SK-N-SH (cell line): Measurements from ENCODE around the gene ALG3. TPM values are rescaled to one million over a fixed set of nuclear protein-coding genes. Genes with fewer than 3 reads are reported as not detected.

ENCODE experiments used
- CTCF ChIA-PET: fragments of 300-600, 350-600 bp; formaldehyde crosslinking; extraction: SDS; loops from one replicate; lab custom pipeline; 2021; lab: Yijun Ruan, JAX
- POLR2A ChIA-PET: fragments of 350-600 bp; sonication (Branson Sonifier 250); formaldehyde crosslinking; extraction: SDS; loops from one replicate; lab custom pipeline; 2020; ENCODE audit warnings: antibody characterized with exemption, inconsistent platforms; lab: Yijun Ruan, JAX
- DNase-seq: peaks from one replicate; pipeline ENCODE4 v3.0.0; 2012
- H2AFZ ChIP-seq: fragments of 200-600 bp; sonication (generic); 2 replicates; pipeline ENCODE4 v1.8.1; 2016; ENCODE audit warnings: antibody characterized with exemption, mild to moderate bottlenecking, low read depth
- H3F3A ChIP-seq: fragments of 200-600 bp; sonication (generic); replicated peaks from 2 replicates; pipeline ENCODE3; 2016; ENCODE audit warnings: antibody characterized with exemption, mild to moderate bottlenecking; ENCODE audit not compliant: insufficient read depth
- H3K27ac ChIP-seq, 2 experiments: fragments of 200-500 bp in 1 of 2; fragments of 200-600 bp in 1 of 2; sonication (Bioruptor generic) in 1 of 2; sonication (generic), shearing (Covaris generic) in 1 of 2; 2 replicates each; pipeline versions ENCODE4 v1.5.1 to v1.6.1; 2014 to 2016; ENCODE audit warnings: low read depth in 2 of 2, inconsistent platforms in 1 of 2, low read length in 1 of 2, mild to moderate bottlenecking in 1 of 2, mixed read lengths in 1 of 2
- H3K27me3 ChIP-seq: fragments of 200-600 bp; sonication (generic), shearing (Covaris generic); 2 replicates; pipeline ENCODE4 v1.6.1; 2016; ENCODE audit warnings: mixed run types; ENCODE audit not compliant: insufficient read depth
- H3K36me3 ChIP-seq, 2 experiments: fragments of 200-500 bp in 1 of 2; fragments of 200-600 bp in 1 of 2; sonication (Bioruptor generic) in 1 of 2; sonication (generic) in 1 of 2; replicated peaks in 1 of 2; 2 replicates each; pipeline versions ENCODE3 to v1.5.1; 2014 to 2016; ENCODE audit warnings: low read length in 1 of 2, mild to moderate bottlenecking in 1 of 2; ENCODE audit not compliant: insufficient read depth in 2 of 2, control insufficient read depth in 1 of 2
- H3K4me1 ChIP-seq, 2 experiments: fragments of 200-500 bp in 1 of 2; fragments of 200-600 bp in 1 of 2; sonication (Bioruptor generic) in 1 of 2; sonication (generic), shearing (Covaris generic) in 1 of 2; 2 replicates each; pipeline versions ENCODE4 v1.5.1 to v1.6.1; 2014 to 2016; ENCODE audit warnings: low read depth in 1 of 2, low read length in 1 of 2, mixed run types in 1 of 2; ENCODE audit not compliant: insufficient read depth in 2 of 2, control insufficient read depth in 1 of 2
- H3K4me2 ChIP-seq: fragments of 200-600 bp; sonication (generic), shearing (Covaris generic); 2 replicates; pipeline ENCODE4 v1.6.1; 2017; ENCODE audit warnings: mixed run types
- H3K4me3 ChIP-seq, 2 experiments: fragments of 200-500 bp in 1 of 2; fragments of 200-600 bp in 1 of 2; sonication (Bioruptor generic) in 1 of 2; sonication (generic), shearing (Covaris generic) in 1 of 2; 2 replicates each; pipeline versions ENCODE4 v1.5.1 to v1.8.1; 2014 to 2016; ENCODE audit warnings: low read depth in 2 of 2, inconsistent platforms in 1 of 2, low read length in 1 of 2, mild to moderate bottlenecking in 1 of 2, mixed read lengths in 1 of 2, moderate library complexity in 1 of 2
- H3K79me2 ChIP-seq: fragments of 200-600 bp; sonication (generic); 2 replicates; pipeline ENCODE4 v1.8.1; 2017; ENCODE audit warnings: mild to moderate bottlenecking; ENCODE audit not compliant: insufficient read depth
- H3K9ac ChIP-seq: fragments of 200-600 bp; sonication (generic); 2 replicates; pipeline ENCODE4 v1.6.1; 2017; ENCODE audit warnings: mixed run types
- H3K9me2 ChIP-seq: fragments of 200-600 bp; sonication (generic); 2 replicates; pipeline ENCODE4 v1.6.1; 2017; ENCODE audit warnings: mixed run types
- H3K9me3 ChIP-seq: fragments of 200-600 bp; sonication (generic); 2 replicates; pipeline ENCODE4 v1.6.1; 2017; ENCODE audit warnings: mixed run types, mild to moderate bottlenecking, moderate library complexity
- H4K20me1 ChIP-seq: fragments of 200-600 bp; sonication (generic); 2 replicates; pipeline ENCODE4 v1.6.1; 2017; ENCODE audit warnings: mild to moderate bottlenecking, mixed run types; ENCODE audit not compliant: insufficient read depth
- CTCF ChIP-seq: fragments of 200-600 bp; sonication (generic); IDR thresholded peaks from 2 replicates; pipeline ENCODE4 v1.6.1; 2017; ENCODE audit warnings: antibody characterized with exemption, mild to moderate bottlenecking, moderate library complexity
- EP300 ChIP-seq, 2 experiments: IDR thresholded peaks; 2 replicates each; pipeline versions ENCODE4 v1.4.0 to v1.6.1; 2012; ENCODE audit warnings: borderline replicate concordance in 1 of 2, low read depth in 1 of 2, low read length in 1 of 2
- EZH2phosphoT487 ChIP-seq: fragments of 200-600 bp; sonication (generic); IDR thresholded peaks from 2 replicates; pipeline ENCODE4 v1.6.1; 2017; ENCODE audit warnings: low read depth, mixed run types, mild to moderate bottlenecking, antibody characterized with exemption, moderate library complexity, borderline replicate concordance
- FOSL2 ChIP-seq: IDR thresholded peaks from 2 replicates; pipeline ENCODE4 v1.4.0; 2012; ENCODE audit warnings: low read depth, mild to moderate bottlenecking, moderate library complexity, borderline replicate concordance
- FOXM1 ChIP-seq: IDR thresholded peaks from 2 replicates; pipeline ENCODE4 v1.4.0; 2012; ENCODE audit warnings: low read depth, mild to moderate bottlenecking
- GABPA ChIP-seq: IDR thresholded peaks from 2 replicates; pipeline ENCODE4 v1.4.0; 2012; ENCODE audit warnings: low read depth, mild to moderate bottlenecking
- GATA2 ChIP-seq: sonication (generic); formaldehyde crosslinking; IDR thresholded peaks from 2 replicates; pipeline ENCODE4 v1.5.0; 2020; ENCODE audit warnings: mild to moderate bottlenecking, missing genetic modification reagents
- JUND ChIP-seq: IDR thresholded peaks from 2 replicates; pipeline ENCODE4 v1.4.0; 2012
- MEF2A ChIP-seq: IDR thresholded peaks from 2 replicates; pipeline ENCODE4 v1.4.0; 2012; ENCODE audit warnings: low read depth, borderline replicate concordance
- NFIC ChIP-seq: IDR thresholded peaks from 2 replicates; pipeline ENCODE4 v1.4.0; 2012; ENCODE audit warnings: borderline replicate concordance
- NRF1 ChIP-seq: IDR thresholded peaks from 2 replicates; pipeline ENCODE4 v1.6.1; 2012; ENCODE audit warnings: low read depth, mild to moderate bottlenecking, low read length
- POLR2AphosphoS5 ChIP-seq: IDR thresholded peaks from 2 replicates; pipeline ENCODE4 v1.6.1; 2012; ENCODE audit warnings: low read depth, low read length
- RAD21 ChIP-seq: IDR thresholded peaks from 2 replicates; pipeline ENCODE4 v1.6.1; 2012; ENCODE audit warnings: mild to moderate bottlenecking, low read length
- REST ChIP-seq: IDR thresholded peaks from 2 replicates; pipeline ENCODE4 v1.6.1; 2012; ENCODE audit warnings: mild to moderate bottlenecking, low read depth, low read length, moderate library complexity
- RFX5 ChIP-seq: IDR thresholded peaks from 2 replicates; pipeline ENCODE4 v1.6.1; 2012; ENCODE audit warnings: mild to moderate bottlenecking, improper control_type of control experiment, low read length
- TEAD4 ChIP-seq: IDR thresholded peaks from 2 replicates; pipeline ENCODE4 v1.4.0; 2012; ENCODE audit warnings: mild to moderate bottlenecking, borderline replicate concordance; ENCODE audit not compliant: insufficient read depth
- USF1 ChIP-seq: IDR thresholded peaks from 2 replicates; pipeline ENCODE4 v1.4.0; 2012; ENCODE audit warnings: low read depth, borderline replicate concordance
- WGBS: methylation state at CpG from one replicate; pipeline ENCODE4 v1.1.6; 2017; ENCODE audit warnings: low lambda C conversion rate; 5-methylcytosine and 5-hydroxymethylcytosine counted together
- polyA plus RNA-seq, 3 experiments: library from polyadenylated mRNA; depleted of rRNA; stranded (reverse); fragments of >200 nt; gene quantifications; 2 replicates each; pipeline ENCODE4 v1.2.3, GENCODE V29; 2012

The ALG3 gene
- polyA plus RNA-seq, 1 of the 3 experiments (the other 2 are of a cell fraction): 66.0 TPM

DNA sequence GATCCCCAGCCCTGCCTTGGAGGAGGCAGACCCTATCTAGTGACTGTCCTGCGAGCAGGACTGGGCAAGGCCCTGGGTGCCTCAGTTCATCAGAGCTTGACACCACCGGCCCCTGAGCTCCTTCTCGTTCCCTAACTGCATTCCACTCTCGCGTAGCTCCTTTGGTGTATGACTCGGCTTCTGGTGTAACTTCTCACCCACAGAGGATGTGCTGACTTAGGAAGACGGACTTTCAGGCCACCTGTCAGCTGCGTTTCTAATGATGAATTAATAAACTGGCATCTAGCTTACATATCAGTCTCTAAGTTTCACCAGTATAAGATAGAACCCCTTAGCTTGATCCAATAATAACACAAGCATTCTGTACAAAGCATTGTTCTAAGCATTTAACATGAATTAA lies 45.2 kb downstream of the ALG3 start:
- Histone ChIP-seq H4K20me1 (no peaks in the 10 kb centered on the region), H3K27me3 (peaks cover 15% of the 10 kb centered on the region), H3K9me2 (no peaks in the 10 kb centered on the region), H3K4me1 (no peaks in the 10 kb centered on the region), H3K27ac (no peak overlapping the region), H3F3A (no peaks in the 10 kb centered on the region), H3K4me2 (no peak overlapping the region), H3K36me3 (no peaks in the 10 kb centered on the region), H3K79me2 (no peaks in the 10 kb centered on the region), H2AFZ (no peak overlapping the region), H3K9me3 (no peaks in the 10 kb centered on the region), H3K9ac (no peak overlapping the region), H3K4me3 (no peak overlapping the region)
- no peak for DNase-seq
- WGBS: 77% methylated on average over 7 of the region's 8 CpGs
- ChIA-PET CTCF (interaction anchor here (0.9 to 2.3 kb wide), 2 partner anchors 24 to 27 kb away, joined by 3 to 6 read pairs; no protein-coding TSS in a partner anchor), POLR2A (no interaction called here)
- no peak for TF ChIP-seq NRF1
- no peak for TF ChIP-seq REST
- TF ChIP-seq CTCF: no peak
- no peak for TF ChIP-seq FOXM1
- TF ChIP-seq FOSL2: no peak
- no peak for TF ChIP-seq GATA2 (CRISPR knock-in tag)
- TF ChIP-seq RAD21: no peak
- no peak for TF ChIP-seq POLR2AphosphoS5
- TF ChIP-seq USF1: no peak
- TF ChIP-seq TEAD4: no peak
- TF ChIP-seq NFIC: no peak
- TF ChIP-seq EP300 (IDR thresholded peaks at IDR 0.05; ENCODE audit: borderline replicate concordance in 1 of 2, low read depth in 1 of 2, low read length in 1 of 2): no peak
- no peak for TF ChIP-seq RFX5
- no peak for TF ChIP-seq JUND
- no peak for TF ChIP-seq MEF2A
- no peak for TF ChIP-seq GABPA
- no peak for TF ChIP-seq EZH2phosphoT487
